HG03175 (cell line): Measurements from ENCODE around the gene TRPM1.

Experiments used
- ATAC-seq: cut with Tn5 transposase; IDR thresholded peaks from one replicate; pipeline ENCODE4 v1.9.1; 2021; ENCODE audit warnings: mild to moderate bottlenecking, moderate library complexity; ENCODE audit not compliant: unreplicated experiment

Gene TRPM1

DNA sequence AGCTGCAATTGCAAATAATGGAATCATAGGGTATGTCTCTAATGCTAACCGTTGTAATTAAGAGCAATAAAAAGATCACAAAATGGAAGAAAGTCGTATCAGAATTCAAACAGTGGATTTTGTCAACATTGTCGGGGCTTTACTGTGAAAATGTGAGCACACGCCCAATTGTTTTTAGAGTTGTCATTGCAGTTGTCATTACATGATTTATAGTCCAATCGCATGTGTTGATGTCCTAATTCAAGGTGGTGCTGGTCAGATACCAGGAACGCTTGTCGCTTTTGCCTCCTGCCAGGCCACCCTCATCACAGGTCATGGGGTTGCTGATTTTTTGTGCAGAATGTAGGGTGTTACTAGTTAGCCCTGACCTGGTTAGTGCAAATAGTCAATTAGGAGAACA lies 16.2 kb downstream of the TRPM1 start:
- ATAC-seq, result no peak

DNA sequence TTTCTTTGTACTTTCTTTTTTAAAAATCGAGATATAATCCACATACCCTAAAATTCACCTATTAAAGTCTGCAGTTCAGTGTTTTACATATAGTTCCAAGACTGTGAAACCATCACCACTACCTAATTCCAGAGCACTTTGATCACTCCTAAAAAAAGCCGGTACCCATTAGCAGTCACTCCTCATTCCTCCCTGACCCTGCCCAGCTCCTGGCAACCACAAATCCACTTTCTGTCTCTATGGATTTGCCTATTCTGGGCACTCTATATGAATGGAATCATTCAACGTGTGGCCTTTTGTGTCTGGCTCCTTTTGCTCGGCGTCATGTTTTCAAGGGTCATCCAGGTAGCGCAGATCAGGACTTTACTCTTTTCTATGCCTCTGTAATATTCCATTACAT lies 17.3 kb downstream of the TRPM1 start:
- ATAC-seq, result no peak

DNA sequence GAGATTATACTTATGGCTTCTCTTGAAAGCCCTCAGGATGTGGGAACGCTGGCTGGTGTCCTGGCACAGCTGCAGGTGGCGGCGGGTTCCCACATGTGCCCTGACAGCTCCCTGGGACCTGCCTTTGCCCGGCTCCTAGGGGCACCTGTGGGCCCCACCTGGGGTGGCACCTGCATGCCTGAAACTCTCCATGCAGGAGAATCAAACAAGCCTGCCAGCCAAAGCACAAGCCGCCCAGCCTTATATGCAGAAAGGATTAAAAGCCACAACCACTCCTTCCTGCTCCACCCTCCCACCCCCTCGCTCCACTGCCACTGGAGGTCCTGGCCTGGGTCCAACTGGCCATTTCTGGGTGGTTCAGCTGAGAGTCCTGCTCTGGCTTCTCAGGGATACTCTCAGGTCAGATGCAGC lies 18.1 kb downstream of the TRPM1 start:
- no peak for ATAC-seq

DNA sequence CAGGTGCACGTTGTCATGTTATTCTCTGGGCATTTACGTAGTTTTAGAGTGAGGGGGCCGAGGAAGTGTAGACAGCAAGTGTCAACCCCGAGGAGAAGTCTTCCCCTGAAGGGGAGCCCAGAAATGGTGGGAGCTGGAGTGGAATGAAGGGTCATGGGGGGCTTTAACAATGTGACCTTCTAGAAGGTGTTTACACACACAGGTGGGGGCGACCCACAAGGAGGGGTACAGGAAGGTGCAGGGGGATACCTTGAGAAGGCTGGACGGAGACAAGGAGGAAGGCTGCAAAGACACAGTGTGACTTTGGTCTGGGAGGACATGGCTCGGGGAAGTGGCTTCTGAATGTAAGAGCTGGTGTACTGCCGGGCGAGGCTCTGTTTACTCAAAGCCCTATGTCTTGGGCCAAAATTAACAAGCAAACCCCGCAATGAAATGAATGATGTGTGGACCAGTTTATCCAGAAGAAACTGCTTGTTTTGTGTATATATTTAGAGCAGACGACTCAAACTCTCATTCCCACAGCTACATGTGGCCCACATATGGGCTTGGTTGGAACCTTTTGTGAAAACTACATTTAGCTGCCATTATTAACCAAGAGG lies 18.7 kb downstream of the TRPM1 start:
- no peak for ATAC-seq

DNA sequence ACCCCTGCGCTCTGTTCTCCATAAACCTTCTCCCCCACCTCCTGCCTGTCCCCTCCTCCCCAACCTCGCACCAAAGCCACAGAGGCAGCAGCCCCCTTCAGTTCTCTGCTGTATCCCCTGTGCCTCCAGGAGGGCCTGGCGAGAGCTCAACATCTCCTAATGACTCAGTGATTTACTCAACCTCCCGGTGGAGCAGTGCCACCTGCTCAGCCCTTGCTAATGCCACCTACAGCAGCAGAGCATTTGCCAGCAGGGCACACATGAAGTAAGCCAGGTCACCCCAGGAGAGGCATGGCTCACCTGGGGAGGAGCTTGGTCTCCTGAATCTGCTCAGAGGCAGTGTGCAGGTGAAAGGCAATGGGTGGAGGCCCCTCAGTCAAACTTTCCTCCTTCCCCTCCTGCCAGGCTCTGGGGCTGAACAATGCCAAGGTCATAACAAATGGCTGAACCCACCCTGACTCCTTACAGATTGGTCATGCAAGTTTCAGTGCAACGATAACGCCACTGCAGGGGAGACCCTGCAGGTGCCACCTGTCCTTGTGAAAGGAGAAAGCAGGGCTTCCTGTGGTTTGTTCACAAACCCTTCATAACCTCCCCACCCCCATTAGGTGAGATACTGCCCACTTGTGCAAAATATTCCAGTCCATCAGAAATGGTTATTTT lies 19.8 kb downstream of the TRPM1 start:
- no peak for ATAC-seq

DNA sequence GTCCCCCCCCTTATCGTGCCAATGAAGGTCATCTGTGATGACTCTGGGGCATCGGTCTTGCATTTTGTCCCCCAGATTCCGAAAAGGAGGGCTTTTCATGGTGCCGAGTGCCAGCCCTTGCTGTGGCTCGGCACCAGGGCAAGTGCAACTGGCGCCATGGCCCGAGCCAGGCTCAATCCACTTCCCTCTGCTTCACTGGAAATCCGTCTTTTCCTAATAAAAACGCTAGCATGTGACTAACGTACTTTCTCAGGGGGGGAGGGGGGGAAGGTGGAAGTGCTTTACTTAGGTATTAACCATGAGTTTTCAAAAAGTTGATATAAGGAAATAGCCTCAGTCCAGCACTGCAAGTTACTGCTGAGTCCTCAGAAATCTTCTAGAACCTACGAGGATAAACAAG lies 20.5 kb downstream of the TRPM1 start:
- no peak for ATAC-seq

DNA sequence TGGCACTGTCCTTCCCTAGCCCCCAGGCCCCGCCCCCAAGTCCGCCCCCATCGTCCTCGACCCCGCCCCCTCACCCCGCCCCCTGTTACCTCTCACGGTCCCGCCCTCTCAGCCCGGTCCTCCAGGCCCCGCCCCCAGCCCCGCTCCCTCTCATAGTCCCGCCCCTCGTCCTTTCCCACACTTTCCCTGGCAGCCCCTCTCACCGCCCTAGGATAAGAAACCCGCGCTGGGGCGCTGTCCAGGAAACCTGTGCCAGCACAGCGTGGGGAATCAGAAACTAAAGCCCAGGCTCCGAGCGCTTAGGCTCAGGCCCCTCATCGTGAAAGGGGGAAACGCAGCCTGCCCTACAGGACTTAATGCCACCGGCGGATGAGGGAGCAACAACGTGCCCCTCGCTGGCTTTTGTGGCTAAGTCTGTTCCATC lies 20.9 kb downstream of the TRPM1 start:
- ATAC-seq, result no peak

DNA sequence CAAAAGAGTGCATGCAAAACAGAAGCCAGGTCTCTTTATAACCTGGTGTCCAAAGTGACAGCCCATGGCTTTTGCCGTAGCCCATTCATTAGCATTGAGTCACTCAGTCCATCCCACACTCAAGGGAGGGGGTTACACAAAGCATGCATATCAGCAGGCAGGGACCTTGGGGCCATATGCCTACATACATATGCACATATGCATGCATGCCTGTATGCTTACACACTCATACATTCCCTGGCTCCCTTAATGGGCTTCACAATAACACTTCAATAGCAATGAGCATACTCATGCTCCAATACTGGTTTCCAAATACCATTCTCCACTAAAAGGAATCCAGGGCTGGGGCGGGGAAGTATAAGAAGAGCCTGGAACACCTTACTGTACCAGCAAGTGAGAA lies 22.0 kb downstream of the TRPM1 start:
- ATAC-seq, result no peak

DNA sequence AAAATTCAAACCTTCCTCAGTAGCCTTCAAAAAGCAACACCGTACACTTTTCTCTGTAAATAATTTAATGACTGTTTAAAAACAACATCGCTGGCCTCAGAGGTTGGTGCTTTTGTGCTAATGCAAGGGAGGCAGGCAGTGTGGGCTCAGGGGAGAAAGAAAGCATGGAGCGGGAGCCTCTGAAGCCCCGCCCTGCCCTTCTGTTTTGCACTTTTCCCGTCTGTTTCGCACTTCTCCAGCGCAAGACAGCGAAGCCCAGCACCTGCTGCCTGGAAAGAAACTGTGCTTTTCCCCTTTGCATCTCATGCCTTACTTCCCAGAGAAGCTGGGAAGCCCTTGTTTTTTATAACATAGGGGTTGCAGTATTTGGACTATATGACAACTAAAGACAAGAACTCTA lies 23.1 kb downstream of the TRPM1 start:
- no peak for ATAC-seq

DNA sequence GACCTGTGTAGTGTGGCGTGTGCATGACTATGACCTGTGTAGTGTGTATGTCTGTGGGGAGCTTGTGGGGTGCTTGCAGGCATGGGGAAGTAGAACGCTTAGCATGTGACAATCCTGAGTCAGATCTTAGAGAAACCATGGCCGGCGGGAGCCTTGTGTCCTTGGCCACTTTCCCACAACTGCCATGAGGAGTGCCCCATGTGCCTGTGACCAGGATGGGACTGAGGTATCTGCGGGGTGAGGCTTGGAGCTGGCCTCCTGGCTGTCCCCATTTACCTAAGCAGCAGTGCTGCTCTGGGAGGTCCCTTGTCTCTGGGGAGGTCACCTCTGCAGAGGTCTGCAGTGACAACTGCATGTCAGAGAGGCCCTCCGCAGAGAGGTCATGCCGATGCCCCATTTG lies 23.6 kb downstream of the TRPM1 start:
- no peak for ATAC-seq

DNA sequence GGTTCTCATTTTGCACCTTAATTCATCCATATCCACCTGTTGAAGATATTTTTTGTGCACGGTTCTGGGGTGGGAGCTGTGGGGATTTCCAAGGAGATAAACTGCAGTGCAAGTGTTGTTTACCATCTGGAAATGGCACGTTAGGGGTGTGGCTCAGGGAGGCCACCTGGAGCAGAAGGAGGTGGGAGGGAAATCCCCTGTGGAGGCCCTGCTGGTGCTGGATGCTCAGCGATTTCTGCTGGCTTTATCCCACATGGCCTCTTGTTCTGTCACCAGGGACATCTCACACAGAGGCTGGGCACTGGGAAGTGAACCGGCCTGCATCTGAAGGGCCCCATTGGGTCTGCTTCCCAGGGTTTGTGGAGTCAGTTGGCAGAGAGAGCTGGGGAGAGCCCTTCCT lies 24.3 kb downstream of the TRPM1 start:
- no peak for ATAC-seq

DNA sequence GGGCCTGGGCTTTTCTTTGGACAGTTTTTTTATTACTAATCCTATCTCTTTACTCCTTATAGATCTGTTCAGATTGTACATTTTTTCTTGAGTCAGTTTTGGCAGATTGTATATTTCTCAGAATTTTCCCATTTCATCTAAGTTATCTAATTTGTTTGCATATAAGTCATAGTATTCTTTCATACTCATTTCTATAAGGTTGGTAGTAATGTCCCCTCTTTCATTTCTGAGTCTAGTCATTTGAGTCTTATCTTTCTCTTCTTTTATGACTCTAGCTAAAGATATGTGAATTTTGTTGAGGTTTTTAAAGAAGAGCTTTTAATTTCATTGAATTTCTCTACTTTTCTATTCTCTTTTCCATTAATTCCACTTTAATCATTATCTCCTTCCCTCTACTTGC lies 27.2 kb downstream of the TRPM1 start:
- no peak for ATAC-seq

DNA sequence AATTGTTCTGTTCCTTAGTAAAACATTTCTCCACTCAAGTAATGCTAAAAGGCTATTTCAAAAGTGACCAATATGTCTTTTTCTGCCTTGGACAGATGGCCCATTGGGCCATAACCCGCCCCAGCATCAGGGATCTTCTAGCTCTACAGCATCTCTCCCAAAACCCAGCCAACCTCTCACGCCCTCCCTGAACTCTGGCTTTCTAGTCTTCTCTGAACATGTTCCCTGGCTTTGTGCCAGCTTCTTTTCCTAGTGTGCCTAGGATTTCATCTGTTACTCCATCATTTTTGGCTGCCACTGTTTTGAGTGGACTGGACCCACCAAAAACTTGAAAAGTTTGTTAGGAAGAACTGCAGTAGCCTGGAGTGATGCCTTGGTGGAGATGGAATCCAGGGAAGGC lies 30.7 kb downstream of the TRPM1 start:
- ATAC-seq, result no peak

DNA sequence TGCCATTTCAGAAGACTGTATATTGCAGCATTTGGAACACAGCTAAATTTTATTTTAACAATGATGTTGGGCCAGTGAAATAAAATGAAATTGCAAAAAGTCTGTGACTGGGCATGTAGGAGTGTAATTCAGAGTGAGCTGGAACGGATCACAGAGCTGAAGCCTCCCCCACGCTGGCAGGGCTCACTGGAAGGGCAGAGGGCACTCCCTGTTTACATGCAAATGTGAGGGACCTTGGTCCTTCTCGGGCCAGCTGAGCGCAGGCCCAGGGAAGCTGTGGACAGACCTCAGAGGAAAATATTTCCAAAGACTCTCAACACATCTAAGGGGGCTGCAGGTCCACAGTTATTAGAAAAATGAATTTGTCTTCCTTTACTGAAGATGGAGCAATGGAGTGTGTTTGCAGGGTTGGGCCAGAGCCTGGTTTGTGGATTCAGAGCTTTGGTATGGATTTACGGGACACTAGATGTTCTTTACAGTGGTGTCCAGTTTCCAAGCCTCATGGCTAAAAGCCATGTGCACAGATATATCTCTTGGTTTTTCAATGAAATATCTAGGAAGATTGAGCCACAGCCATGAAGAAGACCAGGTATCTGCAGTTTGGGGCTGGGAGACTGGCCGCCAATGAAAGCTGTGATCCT lies 32.0 kb downstream of the TRPM1 start:
- no peak for ATAC-seq

DNA sequence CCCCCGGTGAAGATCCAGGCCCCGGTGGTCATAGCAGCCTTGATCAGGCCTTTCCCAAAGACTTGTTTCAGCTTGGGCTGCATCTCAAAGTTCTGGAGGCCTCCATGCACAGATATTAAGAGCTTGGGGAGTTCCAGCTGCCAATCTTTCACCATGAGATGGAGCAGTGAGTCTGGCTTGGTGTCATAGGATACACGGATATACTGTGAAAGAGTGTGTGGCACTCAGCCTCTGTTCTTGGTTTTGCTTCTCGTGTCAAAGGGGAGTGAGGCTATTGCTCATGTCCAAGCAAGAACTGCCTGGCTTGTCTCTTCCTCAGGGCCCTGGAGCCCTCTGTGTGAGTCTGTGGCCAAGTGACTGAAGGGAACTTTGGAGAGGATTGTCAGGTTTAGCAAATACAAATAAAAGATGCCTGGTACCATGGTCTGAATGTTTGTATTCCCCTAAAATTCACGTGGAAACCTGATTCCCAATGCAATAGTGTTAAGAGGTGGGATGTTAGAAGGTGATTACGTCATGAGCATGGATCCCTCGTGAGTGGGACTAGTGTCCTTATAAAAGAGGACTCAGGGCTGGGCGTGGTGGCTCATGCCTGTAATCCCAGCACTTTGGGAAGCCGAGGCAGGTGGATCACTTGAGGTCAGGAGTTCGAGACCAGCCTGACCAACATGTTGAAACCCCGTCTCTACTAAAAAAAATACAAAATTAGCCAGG lies 33.5 kb downstream of the TRPM1 start:
- ATAC-seq, result no peak

DNA sequence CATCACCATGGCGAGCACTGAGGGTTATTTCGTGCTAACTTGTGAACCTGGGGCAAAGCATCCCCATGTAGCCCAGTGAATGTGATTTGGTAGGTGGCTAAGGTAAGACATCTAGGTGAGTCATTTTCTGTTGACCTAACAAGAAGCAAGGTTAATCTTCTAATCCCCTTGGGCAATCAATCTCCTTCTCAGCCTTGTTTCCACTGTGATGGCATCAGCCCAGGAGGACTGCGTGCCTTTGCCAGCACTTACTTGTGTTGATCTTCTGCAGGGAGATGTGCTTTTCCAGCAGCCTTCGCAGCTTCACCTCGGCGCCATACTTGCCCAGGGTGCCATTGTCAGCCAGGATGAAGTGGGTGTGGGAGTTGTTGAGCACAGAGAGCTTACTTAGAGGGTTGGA lies 35.7 kb downstream of the TRPM1 start:
- no peak for ATAC-seq

DNA sequence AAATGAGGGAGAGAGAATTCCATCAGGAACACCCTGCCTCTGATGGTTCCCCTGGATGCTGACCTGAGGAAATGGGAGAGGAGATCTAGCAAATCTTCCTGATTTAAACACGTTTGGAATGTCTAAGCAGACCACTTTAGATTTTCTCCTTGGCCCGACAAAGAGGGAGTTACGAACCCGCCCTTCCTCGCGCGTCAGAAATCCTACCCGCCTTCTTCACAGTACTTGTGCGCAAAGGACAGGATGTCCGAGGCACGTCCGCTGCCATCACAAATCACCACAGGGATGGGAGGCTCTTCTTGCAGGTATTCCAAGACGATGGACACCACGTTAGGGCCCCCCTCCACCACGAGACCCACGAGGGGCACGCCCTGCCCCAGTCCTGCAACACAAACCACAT lies 38.6 kb downstream of the TRPM1 start:
- ATAC-seq, result no peak

DNA sequence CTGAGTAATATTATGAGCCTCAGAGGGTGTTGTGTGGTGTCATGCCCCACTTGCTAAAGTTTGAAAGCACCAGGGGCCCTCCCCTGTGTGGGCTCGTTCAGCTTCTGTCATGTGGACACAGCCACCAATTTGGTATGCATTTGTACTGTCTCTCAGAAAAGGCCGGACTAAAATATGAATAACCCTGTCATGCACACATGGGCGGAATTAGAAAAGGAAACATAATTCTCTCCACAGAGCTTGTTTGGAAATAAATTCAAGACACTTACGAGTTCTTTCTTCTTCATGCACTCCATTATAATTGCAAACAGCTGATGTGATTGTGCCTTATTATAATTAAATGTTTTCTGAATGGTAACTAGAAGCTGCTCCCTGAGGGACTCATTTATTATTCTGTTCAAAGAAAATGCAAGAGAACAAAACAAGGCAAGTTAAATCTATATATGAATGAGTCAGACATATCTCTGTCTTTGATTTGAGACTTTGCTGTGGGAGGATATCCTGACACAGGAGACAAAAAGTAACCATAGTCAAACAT lies 39.1 kb downstream of the TRPM1 start:
- ATAC-seq, result no peak

DNA sequence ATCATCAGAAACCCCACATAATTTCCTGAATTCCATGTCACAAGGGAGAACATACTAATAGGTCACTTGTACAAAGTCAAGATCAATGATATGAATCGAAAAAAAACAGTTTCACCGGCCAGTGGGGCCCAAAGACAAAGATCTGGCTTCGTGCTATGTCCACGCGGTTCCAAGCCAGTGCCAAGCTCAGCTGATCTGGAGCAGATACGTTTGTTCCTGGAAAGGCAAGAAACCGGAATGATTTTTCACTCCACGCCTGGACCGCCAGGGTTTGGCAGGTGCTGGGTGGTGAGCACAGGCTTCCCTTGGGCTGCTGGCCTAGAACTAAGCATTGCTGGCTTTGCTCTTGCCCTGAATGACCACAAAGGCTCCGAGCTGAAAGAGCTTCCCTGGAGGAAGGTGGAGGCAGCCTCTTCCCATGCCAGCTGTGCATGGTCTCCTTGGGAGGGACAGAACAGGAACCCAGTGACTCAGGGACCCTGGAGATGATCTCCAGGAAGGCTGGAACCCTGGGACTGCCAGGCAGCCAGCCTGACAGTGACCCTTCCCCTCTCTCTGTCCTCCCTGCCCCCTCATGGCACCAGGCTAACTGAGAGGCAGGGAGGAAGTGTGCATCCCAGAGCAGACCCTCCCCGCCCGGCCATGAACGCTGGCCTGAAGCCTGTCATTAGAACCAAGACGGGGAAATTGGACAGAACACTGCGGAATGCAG lies 40.9 kb downstream of the TRPM1 start:
- ATAC-seq, result no peak

DNA sequence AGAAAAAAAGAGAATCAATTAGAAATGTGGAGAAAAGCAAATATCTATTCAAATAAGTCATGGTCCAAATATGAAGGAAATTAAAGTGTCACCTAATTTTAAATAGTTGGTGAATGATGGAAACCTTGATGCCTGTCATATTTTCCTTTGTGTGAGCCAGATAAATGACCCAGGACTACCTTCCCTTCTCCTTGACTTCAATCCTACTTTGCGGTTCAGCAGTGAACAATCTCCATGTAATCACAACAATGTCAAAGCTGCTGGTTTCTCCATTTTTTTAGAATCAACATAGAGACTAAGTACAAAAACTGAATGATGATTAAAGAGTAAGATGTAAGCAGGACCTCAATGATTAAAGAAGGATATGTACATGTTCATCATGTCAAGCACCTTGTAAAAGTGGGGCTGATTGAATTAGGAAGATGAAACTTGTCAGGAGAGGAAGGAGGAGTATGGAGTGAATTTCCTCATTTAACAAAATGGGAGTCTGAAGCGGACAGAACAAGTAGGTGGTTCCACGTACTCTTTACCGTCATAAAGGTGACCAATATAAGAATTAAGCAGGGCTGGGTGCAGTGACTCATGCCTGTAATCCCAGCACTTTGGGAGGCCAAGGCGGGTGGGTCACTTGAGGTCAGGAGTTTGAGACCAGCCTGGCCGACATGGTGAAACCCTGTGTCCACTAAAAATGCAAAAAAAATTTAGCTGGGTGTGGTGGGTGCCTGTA lies 43.1 kb downstream of the TRPM1 start:
- ATAC-seq, result no peak
